Trophoblast cell (in vitro differentiated cells and primary cell): ENCODE measurements around the gene SORCS3.

Experiments
- DNase-seq, 2 donors: peaks; one replicate each; pipeline ENCODE4 v3.0.0-alpha.2; 2016
- H2AFZ ChIP-seq: 2 replicates; pipeline ENCODE4 v1.6.1; 2013; ENCODE audit warnings: low read length, moderate library complexity, mild to moderate bottlenecking; ENCODE audit not compliant: insufficient read depth, poor library complexity
- H2AK5ac ChIP-seq: 2 replicates; pipeline ENCODE4 v1.6.1; 2013; ENCODE audit warnings: mild to moderate bottlenecking, low read length
- H2BK120ac ChIP-seq: 2 replicates; pipeline ENCODE4 v1.6.1; 2013; ENCODE audit warnings: low read length, mild to moderate bottlenecking, moderate library complexity; ENCODE audit not compliant: insufficient read depth, poor library complexity
- H2BK12ac ChIP-seq: 2 replicates; pipeline ENCODE4 v1.6.1; 2013; ENCODE audit warnings: mild to moderate bottlenecking, low read length, moderate library complexity
- H2BK5ac ChIP-seq: 2 replicates; pipeline ENCODE4 v1.6.1; 2013; ENCODE audit warnings: low read length, low read depth, moderate library complexity, mild to moderate bottlenecking; ENCODE audit not compliant: poor library complexity
- H3K14ac ChIP-seq: 2 replicates; pipeline ENCODE4 v1.6.1; 2013; ENCODE audit warnings: mild to moderate bottlenecking, low read length
- H3K18ac ChIP-seq: 2 replicates; pipeline ENCODE4 v1.6.1; 2013; ENCODE audit warnings: mild to moderate bottlenecking, low read length
- H3K23ac ChIP-seq: 2 replicates; pipeline ENCODE4 v1.6.1; 2013; ENCODE audit warnings: low read length
- H3K27ac ChIP-seq: 2 replicates; pipeline ENCODE4 v1.5.1; 2013; ENCODE audit warnings: low read depth, mild to moderate bottlenecking, inconsistent platforms, low read length, moderate library complexity
- H3K27me3 ChIP-seq: 2 replicates; pipeline ENCODE4 v1.6.1; 2013; ENCODE audit warnings: inconsistent platforms, mild to moderate bottlenecking, low read length, moderate library complexity; ENCODE audit not compliant: insufficient read depth
- H3K36me3 ChIP-seq, 2 experiments: 1 replicate in 1 of 2; 2 replicates in 1 of 2; pipeline ENCODE4 v1.6.1; 2013; ENCODE audit warnings: low read length in 2 of 2, mild to moderate bottlenecking in 2 of 2, moderate library complexity in 1 of 2; ENCODE audit not compliant: insufficient read depth in 2 of 2, control insufficient read depth in 1 of 2
- H3K4ac ChIP-seq: 2 replicates; pipeline ENCODE4 v1.6.1; 2013; ENCODE audit warnings: low read depth, mild to moderate bottlenecking, low read length, moderate library complexity
- H3K4me1 ChIP-seq, 2 experiments: 1 replicate in 1 of 2; 2 replicates in 1 of 2; pipeline ENCODE4 v1.6.1; 2013; ENCODE audit warnings: low read length in 2 of 2, mild to moderate bottlenecking in 2 of 2, moderate library complexity in 1 of 2; ENCODE audit not compliant: insufficient read depth in 2 of 2, control insufficient read depth in 1 of 2
- H3K4me2 ChIP-seq: 2 replicates; pipeline ENCODE4 v1.6.1; 2013; ENCODE audit warnings: inconsistent platforms, mild to moderate bottlenecking, low read length, moderate library complexity
- H3K4me3 ChIP-seq: 2 replicates; pipeline ENCODE4 v1.5.1; 2013; ENCODE audit warnings: mild to moderate bottlenecking, low read depth, low read length, inconsistent platforms
- H3K79me1 ChIP-seq: one replicate; pipeline ENCODE4 v1.6.1; 2013; ENCODE audit warnings: low read length
- H3K79me2 ChIP-seq: 2 replicates; pipeline ENCODE4 v1.6.1; 2013; ENCODE audit warnings: low read length, mild to moderate bottlenecking; ENCODE audit not compliant: control insufficient read depth, insufficient read depth, poor library complexity
- H3K9ac ChIP-seq: 2 replicates; pipeline ENCODE4 v1.6.1; 2013; ENCODE audit warnings: mild to moderate bottlenecking, low read length
- H3K9me3 ChIP-seq: 2 replicates; pipeline ENCODE4 v1.6.1; 2013; ENCODE audit warnings: low read depth, mild to moderate bottlenecking, control low read depth, inconsistent platforms, low read length; ENCODE audit not compliant: insufficient read depth
- H4K12ac ChIP-seq: 2 replicates; pipeline ENCODE4 v1.6.1; 2013; ENCODE audit warnings: low read depth, mild to moderate bottlenecking, low read length, moderate library complexity
- H4K8ac ChIP-seq: 2 replicates; pipeline ENCODE4 v1.6.1; 2013; ENCODE audit warnings: low read depth, mild to moderate bottlenecking, low read length, moderate library complexity
- H4K91ac ChIP-seq: one replicate; pipeline ENCODE4 v1.6.1; 2013; ENCODE audit warnings: low read depth, mild to moderate bottlenecking, low read length, moderate library complexity
- WGBS: extraction: QIAGEN DNeasy Blood & Tissue Kit; methylation state at CpG from one replicate; pipeline ENCODE4 v1.1.7; 2013; ENCODE audit warnings: missing lambda C conversion rate; ENCODE audit not compliant: insufficient read length, insufficient coverage; ENCODE audit errors: extremely low coverage; 5-methylcytosine and 5-hydroxymethylcytosine counted together

Gene SORCS3

DNA sequence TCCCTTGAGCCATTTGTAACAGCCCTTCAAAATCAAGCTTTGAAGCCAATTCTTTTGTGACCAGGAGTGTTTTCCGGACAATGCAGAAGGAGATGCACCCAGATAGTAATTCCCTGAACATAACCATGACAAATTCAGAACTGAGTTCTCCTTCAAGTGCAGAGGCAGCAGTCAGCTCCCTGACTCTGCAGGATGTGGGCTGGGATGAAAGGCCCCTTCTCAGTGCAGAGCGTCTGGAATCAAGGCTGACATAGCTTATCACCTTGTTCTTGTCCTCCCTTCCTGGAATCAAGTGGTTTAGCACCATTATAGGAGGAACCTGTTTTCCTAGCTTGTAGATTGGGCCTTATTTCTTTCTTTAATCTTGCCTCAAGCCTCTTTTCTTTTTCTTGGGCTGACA, 143.4 kb downstream of the SORCS3 start:
- H3K9me3 ChIP-seq, result no peaks in the 10 kb centered on the region
- H4K91ac ChIP-seq, result no peak overlapping the region
- no peak for DNase-seq
- no peaks in the 10 kb centered on the region for H3K79me1 ChIP-seq
- no peak overlapping the region for H2BK12ac ChIP-seq
- H3K4me1 ChIP-seq, result no peaks in the 10 kb centered on the region
- no peaks in the 10 kb centered on the region for H3K79me2 ChIP-seq
- H2AK5ac ChIP-seq, result no peak overlapping the region
- H3K27me3 ChIP-seq, result no peaks in the 10 kb centered on the region
- H3K9ac ChIP-seq, result no peak overlapping the region
- H4K12ac ChIP-seq, result no peak overlapping the region
- H3K14ac ChIP-seq, result no peak overlapping the region
- no peak overlapping the region for H2AFZ ChIP-seq
- no peak overlapping the region for H3K18ac ChIP-seq
- WGBS, result no CpG with 5 or more reads among the region's 2 CpGs
- H2BK5ac ChIP-seq, result no peak overlapping the region
- H3K4me3 ChIP-seq, result no peak overlapping the region
- H3K27ac ChIP-seq, result no peak overlapping the region
- H3K4me2 ChIP-seq, result no peak overlapping the region
- H4K8ac ChIP-seq, result no peak overlapping the region
- no peaks in the 10 kb centered on the region for H3K36me3 ChIP-seq
- H3K4ac ChIP-seq, result no peak overlapping the region
- no peak overlapping the region for H3K23ac ChIP-seq
- no peak overlapping the region for H2BK120ac ChIP-seq

DNA sequence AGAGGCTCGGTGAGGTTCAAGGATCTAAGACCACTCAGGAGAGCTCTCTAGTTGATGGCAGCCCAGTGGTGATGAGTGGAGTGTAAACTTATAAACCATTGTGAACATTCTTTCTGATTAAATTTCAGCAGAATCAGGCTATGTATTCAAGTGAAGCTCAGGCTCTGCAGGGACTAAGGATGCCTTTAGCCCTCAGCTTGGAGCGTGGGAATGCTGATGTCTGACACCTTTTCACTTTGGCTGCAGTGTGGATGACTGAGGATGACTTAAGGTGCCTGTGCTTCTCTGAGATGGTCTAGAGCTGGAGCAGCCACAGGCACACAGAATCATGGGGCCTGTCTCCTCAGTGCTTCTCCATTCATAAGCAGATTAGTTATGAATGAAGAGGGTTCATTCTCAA, 150.4 kb downstream of the SORCS3 start:
- H3K9me3 ChIP-seq, result no peaks in the 10 kb centered on the region
- no peak overlapping the region for H2BK5ac ChIP-seq
- no peak overlapping the region for H3K9ac ChIP-seq
- no peak overlapping the region for H2AK5ac ChIP-seq
- no peak overlapping the region for H3K4ac ChIP-seq
- H2BK120ac ChIP-seq, result no peak overlapping the region
- H4K91ac ChIP-seq, result no peak overlapping the region
- peak overlapping the region; percentile 19 for H3K4me3 ChIP-seq
- no peaks in the 10 kb centered on the region for H3K27me3 ChIP-seq
- H4K12ac ChIP-seq, result no peak overlapping the region
- WGBS, result no CpG with 5 or more reads among the region's 2 CpGs
- H3K18ac ChIP-seq, result no peak overlapping the region
- no peaks in the 10 kb centered on the region for H3K36me3 ChIP-seq
- no peaks in the 10 kb centered on the region for H3K79me2 ChIP-seq
- no peak overlapping the region for H3K23ac ChIP-seq
- no peak overlapping the region for H2BK12ac ChIP-seq
- H3K27ac ChIP-seq, result no peak overlapping the region
- no peak overlapping the region for H3K4me2 ChIP-seq
- no peak overlapping the region for H2AFZ ChIP-seq
- H3K79me1 ChIP-seq, result no peaks in the 10 kb centered on the region
- no peak overlapping the region for H4K8ac ChIP-seq
- DNase-seq, result no peak
- no peak overlapping the region for H3K14ac ChIP-seq
- no peaks in the 10 kb centered on the region for H3K4me1 ChIP-seq

DNA sequence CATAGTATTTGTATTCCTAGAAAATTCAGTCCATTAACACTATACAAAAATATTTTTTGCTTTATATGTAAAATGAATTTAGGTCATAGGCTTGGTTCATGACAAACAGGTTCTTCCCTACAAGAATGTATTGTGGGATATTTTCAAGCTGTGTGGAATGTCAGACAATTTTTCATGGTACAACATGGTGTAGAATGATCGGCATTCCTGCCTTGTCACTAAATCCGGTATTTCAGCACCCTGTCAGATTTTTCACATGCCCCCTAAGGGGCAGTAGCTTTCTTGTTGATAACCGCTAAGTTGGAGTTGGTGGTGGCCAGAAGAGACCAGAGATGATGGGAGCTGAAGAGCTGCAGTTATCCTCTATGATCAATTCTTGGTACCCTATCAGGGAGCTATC, 154.3 kb downstream of the SORCS3 start:
- H2AFZ ChIP-seq, result no peak overlapping the region
- no peak overlapping the region for H3K27ac ChIP-seq
- no peak overlapping the region for H4K91ac ChIP-seq

DNA sequence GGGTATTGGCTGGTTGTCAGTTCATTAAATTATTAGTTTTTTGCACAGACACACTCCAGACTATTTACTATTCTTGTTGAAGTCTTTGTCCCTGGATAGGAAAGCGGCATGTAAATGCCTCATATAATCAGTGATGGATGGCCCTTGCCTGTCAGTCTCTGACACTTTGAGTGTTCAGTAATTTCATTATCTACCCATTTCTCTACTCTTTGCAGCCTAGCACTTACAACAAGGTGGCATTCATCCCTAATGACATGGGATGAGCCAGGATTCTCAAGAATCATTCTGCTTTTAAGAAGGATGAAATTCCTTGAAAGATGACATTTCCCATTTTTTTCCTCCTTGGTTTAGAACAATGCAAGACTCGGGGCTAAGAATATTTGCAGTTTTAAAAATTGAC, 155.7 kb downstream of the SORCS3 start:
- no peak overlapping the region for H4K12ac ChIP-seq
- H2BK120ac ChIP-seq, result no peak overlapping the region
- no peak overlapping the region for H3K4ac ChIP-seq
- DNase-seq, result no peak
- H3K79me1 ChIP-seq, result no peaks in the 10 kb centered on the region
- H2BK5ac ChIP-seq, result no peak overlapping the region
- no peaks in the 10 kb centered on the region for H3K9me3 ChIP-seq
- H3K4me3 ChIP-seq, result no peak overlapping the region
- no peak overlapping the region for H2AFZ ChIP-seq
- H4K8ac ChIP-seq, result no peak overlapping the region
- no peaks in the 10 kb centered on the region for H3K27me3 ChIP-seq
- no peaks in the 10 kb centered on the region for H3K4me1 ChIP-seq
- H3K23ac ChIP-seq, result no peak overlapping the region
- H3K9ac ChIP-seq, result no peak overlapping the region
- no peak overlapping the region for H3K27ac ChIP-seq
- H3K79me2 ChIP-seq, result no peaks in the 10 kb centered on the region
- H3K18ac ChIP-seq, result no peak overlapping the region
- H2AK5ac ChIP-seq, result no peak overlapping the region
- no peak overlapping the region for H4K91ac ChIP-seq
- no peak overlapping the region for H3K14ac ChIP-seq
- no CpG with 5 or more reads among the region's 2 CpGs for WGBS
- no peak overlapping the region for H3K4me2 ChIP-seq
- no peaks in the 10 kb centered on the region for H3K36me3 ChIP-seq
- H2BK12ac ChIP-seq, result no peak overlapping the region

More for the DNA sequence above, 154.3 kb downstream of the SORCS3 start:
- H2AK5ac ChIP-seq, result no peak overlapping the region
- H2BK5ac ChIP-seq, result no peak overlapping the region
- no peak overlapping the region for H3K4ac ChIP-seq
- WGBS, result no CpG with 5 or more reads among the region's 3 CpGs
- H3K18ac ChIP-seq, result no peak overlapping the region
- no peak overlapping the region for H2BK12ac ChIP-seq
- no peaks in the 10 kb centered on the region for H3K9me3 ChIP-seq
- no peak overlapping the region for H3K23ac ChIP-seq
- no peak overlapping the region for H3K9ac ChIP-seq
- no peak overlapping the region for H3K4me2 ChIP-seq
- no peaks in the 10 kb centered on the region for H3K27me3 ChIP-seq
- no peak overlapping the region for H3K14ac ChIP-seq
- H3K4me1 ChIP-seq, result no peaks in the 10 kb centered on the region
- no peak overlapping the region for H4K12ac ChIP-seq
- no peaks in the 10 kb centered on the region for H3K79me1 ChIP-seq
- H3K79me2 ChIP-seq, result no peaks in the 10 kb centered on the region
- no peak overlapping the region for H4K8ac ChIP-seq
- peak; percentile 50 to 68 for DNase-seq
- H3K36me3 ChIP-seq, result no peaks in the 10 kb centered on the region
- no peak overlapping the region for H3K4me3 ChIP-seq
- no peak overlapping the region for H2BK120ac ChIP-seq
